SK-MEL-5 (cell line): ENCODE results near the gene HS6ST2. TPM values are rescaled to one million over a fixed set of nuclear protein-coding genes. Genes with fewer than 3 reads are reported as not detected.

Source experiments
- DNase-seq: peaks from one replicate; pipeline ENCODE4 v3.0.0-alpha.2; 2016; ENCODE audit warnings: low read depth, low spot score
- in situ Hi-C: cut with HindIII; loops from 2 replicates; pipeline ENCODE4 v1.10.0; 2016; ENCODE audit warnings: low sequenced_read_pairs, high pct_unique_total_duplicates, low pct_unique_long_range_greater_than_20kb
- total RNA-seq: library from RNA; depleted of rRNA; stranded (reverse); fragments of >200 nt; shearing (Covaris generic); gene quantifications from 2 replicates; pipeline ENCODE4 v1.2.3, GENCODE V29; 2014

Gene HS6ST2
- total RNA-seq, 1 experiment from 2014 or later = 5.6 TPM

GRCh38 chrX:132740316-132741123 is 217.9 kb downstream of the HS6ST2 start:
- in situ Hi-C loops = no loop called here
- DNase-seq = peak; percentile 30

DNA sequence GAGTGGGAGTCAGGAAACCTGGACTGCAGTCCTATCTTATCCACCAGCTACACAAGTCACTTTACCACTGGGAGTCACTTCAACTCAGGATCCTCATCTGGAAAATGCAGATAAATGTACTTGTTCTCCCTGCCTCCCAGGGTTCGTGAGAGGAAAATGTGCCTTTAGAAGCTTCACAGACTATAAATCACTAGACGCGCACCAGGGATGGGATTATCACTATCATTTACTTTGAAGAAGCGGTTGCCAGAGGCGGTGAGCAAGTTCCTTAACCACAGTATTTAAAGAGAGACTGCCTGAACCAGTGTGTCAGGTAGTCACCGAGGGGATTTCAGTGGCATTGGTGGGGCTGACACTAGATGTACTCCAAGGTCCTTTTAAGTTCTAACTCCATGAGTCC is 219.5 kb downstream of the HS6ST2 start:
- DNase-seq = no peak
- in situ Hi-C loops = no loop called here

DNA sequence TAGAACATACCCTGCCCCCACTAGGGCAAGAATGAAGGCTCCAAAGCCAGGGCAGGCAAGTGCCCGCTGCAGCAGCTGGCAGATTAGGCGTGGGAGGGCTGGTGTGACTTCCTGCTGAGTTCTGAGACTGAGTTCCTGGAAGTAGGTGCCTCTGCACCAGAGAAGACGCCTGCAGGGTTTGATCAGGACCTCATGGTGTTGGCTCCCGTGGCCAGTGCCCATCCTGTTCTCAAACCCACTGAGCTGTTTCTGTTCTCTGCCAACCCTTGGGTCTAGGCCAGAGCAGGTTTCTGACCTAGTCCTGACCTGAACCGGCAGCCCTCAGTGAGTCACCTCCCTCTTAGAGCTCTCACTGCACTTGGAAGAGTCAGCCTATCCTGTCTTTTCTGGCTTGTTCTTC is 220.7 kb downstream of the HS6ST2 start:
- DNase-seq = no peak
- in situ Hi-C loops = no loop called here

DNA sequence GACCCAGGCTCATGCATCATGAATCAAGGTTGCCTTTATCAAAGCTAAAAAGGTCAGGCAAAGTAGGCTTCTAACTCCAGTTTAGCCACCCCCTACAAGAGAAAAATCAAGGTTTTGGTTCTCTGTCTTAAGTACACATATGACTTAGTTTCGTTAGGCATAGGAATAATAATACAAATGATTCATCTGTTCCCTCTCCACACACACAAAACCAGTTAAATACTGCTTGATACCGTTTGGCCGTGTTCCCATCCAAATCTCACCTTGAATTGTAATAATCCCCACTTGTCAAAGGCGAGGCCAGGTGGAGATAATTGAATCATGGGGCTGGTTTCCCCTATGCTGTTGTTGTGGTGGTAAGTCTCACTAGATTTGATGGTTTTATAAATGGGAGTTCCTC is 226.2 kb downstream of the HS6ST2 start:
- no peak for DNase-seq
- in situ Hi-C loops = no loop called here

DNA sequence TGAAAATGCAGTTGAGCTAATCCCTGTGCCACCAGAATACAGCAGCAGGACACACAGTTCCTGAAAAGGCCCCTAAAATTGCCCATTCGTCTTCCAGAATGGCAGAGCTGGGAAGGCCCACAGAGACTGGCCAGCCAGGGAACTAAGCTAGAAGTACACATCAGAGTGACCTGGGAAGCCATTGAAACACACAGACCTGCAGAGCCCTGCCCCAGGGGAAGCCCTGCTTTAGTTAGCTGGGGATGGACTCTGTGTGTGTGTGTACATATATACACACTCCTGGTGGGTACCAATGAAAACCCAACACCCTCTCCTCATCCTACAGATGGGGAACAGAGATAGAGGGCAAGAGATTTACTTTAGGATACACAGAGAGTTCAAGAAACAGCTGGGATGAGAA is 227.7 kb downstream of the HS6ST2 start:
- in situ Hi-C loops = no loop called here
- no peak for DNase-seq

DNA sequence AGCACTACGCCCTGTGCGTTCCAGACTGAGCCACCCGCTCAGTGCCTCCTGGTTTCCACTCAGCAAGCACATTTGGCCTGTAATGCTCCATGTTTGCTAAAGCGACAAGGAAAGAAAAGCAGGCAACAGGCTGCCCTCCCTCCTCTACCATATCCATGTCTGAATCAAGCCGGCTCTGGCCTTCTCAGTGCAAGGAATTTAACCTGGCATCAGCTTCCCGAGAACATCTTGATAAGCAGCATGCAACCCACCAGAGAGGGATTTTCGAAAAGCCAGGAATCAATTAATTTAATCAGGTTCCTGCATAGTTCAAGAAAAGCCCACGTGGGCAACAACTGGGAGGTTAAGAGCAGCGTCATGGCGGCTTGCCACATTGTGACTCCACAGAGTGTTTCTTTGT is 228.2 kb downstream of the HS6ST2 start:
- in situ Hi-C loops = no loop called here

GRCh38 chrX:132728296-132728695 is 230.1 kb downstream of the HS6ST2 start:
- no peak for DNase-seq
- in situ Hi-C loops = no loop called here

More for the DNA sequence above, 228.2 kb downstream of the HS6ST2 start:
- no peak for DNase-seq

DNA sequence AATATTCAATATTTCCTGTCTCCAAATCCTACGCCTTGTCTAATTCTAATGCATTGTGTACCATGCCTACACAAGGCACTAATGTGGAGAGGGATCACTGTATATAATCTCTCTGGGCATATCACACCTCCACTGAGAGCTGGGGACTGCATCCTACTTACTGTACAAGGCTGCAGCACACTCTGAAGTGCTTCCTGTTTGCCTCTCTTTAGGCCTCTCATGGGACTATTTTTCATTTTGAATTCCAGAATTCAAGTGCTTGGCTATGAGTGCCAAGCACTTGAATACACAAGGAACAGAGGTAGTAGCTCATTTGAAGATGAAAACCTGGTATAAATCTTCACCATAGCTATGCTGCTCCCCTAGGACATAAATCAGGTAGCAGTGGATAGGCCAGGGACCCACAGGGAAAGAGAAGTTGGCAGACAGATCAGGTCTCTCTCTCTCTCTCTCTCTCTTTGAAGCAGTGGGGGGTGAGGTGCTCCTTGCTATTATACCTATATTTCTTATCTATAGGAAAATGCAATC is 239.9 kb downstream of the HS6ST2 start:
- in situ Hi-C loops = no loop called here
- no peak for DNase-seq

GRCh38 chrX:132716006-132716405 is 242.4 kb downstream of the HS6ST2 start:
- in situ Hi-C loops = no loop called here
- DNase-seq = peak; percentile 15

- in situ Hi-C loops = no loop called here
- no peak for DNase-seq
Observed at GRCh38 chrX:132714913-132715312, 243.5 kb downstream of the HS6ST2 start.

DNA sequence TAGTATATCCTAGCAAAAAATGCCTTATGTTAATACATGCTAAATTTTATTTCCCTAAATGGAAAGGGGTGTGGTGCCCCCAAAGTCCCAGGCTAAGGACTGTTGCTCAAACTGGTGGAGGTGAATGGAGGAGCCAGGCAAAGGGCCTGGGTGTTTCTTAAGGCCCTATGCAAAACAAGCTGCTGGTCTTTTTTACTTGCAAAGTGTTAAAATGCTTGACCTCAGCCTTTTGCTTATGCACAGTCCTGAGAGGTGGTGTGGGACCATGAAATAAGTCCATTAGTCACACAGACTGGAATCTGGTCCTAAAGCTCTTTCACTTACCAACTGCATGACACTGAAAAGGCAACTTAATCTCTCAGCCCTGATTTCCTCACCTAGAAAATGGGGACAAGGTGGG is 246.1 kb downstream of the HS6ST2 start:
- in situ Hi-C loops = no loop called here
- DNase-seq = no peak

- DNase-seq = no peak
- in situ Hi-C loops = no loop called here
Observed at GRCh38 chrX:132710656-132711155, 247.7 kb downstream of the HS6ST2 start.

GRCh38 chrX:132708529-132708928 is 249.9 kb downstream of the HS6ST2 start:
- in situ Hi-C loops = no loop called here
- no peak for DNase-seq

DNA sequence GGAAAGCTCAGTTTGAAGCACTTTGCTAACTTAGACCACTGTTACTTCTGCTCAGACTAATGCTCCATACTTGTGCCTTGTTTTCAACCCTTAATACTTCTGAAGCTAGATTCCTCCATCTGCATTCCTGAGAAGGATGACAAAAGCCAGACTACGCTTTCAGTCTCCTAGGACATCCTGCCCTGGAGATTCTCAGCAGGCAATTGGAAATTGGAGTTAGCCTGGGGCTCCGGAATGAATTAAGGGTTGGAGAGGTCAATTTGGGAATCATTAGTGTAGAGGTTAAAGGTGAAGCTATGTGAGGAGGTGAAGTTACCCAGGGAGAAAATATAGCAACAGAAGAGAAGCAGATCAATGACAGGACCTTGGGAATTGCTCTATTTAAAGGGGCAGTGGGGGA is 253.7 kb downstream of the HS6ST2 start:
- no peak for DNase-seq
- in situ Hi-C loops = no loop called here

GRCh38 chrX:132694382-132694781 is 264.0 kb downstream of the HS6ST2 start:
- no peak for DNase-seq
- in situ Hi-C loops = no loop called here

DNA sequence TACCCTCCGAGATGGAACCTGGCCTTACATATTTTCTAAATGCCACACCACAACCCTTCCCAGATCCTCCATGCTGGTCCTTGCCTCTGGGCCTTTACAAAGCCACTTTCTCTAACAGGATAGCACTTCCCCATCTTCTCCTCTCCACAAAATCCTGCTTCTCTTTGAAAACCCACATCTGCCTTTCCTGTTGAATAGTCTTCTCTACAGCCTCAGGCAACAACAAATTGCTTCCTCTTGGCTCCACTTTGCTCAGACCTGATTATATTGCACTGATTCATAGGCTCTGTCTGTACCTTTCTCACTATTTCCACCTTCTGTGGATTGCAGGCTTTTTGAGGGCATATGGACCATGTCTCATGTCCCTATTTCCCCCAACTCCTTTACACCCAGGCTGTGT is 265.9 kb downstream of the HS6ST2 start:
- DNase-seq = no peak
- in situ Hi-C loops = no loop called here

DNA sequence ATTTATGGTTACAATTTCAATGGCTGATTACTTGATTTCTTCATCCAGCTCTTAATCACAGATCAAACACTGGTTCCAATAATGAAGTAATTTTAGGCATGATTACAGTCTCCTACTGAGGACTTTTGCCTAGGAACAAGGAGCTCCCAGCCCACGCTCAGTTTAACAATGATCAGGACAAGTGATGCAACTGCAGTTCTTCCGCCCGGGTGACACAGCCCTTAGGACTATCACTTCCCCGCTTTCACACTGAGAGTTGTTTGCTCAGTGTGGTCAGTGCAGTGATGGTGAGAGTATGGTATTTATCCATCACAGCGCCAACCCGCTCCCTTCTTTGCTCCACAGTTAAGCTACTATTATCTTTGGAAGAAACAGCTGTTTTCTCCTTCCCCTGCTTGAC is 266.4 kb downstream of the HS6ST2 start:
- in situ Hi-C loops = no loop called here
- no peak for DNase-seq

DNA sequence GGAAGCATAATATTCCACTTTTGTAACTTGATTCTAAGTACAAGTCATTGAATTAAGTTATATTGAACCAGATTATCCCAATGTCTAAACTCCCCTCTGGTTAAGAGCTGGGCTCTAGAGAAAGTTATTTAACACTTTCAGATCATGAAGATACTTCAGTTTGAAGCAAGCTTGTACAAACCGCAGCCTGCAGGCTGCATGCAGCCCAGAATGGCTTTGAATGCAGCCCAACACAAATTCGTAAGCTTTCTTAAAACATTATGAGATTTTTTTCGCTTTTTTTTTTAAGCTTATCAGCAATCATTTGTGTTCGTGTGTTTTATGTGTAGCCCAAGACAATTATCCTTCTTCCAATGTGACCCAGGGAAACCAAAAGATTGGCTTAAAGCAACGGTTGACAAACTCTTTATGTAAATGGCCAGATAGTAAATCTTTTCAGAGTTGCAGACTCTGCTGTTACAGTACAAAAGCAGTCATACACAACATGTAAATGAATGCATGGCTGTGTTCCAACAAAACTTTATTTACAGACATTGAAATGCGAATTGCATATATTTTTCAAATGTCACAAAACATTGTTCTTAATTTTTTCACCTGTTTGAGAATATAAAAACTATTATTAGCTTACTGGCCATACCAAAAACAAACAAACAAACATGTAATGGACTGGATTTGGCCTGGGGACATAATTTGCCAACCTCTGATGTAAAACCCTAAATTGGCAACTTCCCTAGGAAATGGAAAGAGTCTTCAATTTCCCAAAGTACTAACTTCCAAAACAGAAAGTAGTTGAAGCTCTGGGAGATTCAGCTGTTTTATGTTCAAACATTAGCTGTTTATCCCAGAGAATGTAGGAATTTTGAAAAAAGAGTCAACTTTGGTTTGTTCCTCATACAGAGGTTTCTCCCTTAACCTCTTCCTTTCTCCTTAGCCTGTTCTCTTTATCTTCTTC is 268.5 kb downstream of the HS6ST2 start:
- in situ Hi-C loops = no loop called here

More for the DNA sequence above, 268.5 kb downstream of the HS6ST2 start:
- peak; percentile 35 for DNase-seq
